Endodermal cell (in vitro differentiated cells): ENCODE data around the gene THEM4. TPM values are rescaled to one million over a fixed set of nuclear protein-coding genes. Genes with fewer than 3 reads are reported as not detected.

Source experiments
- DNase-seq: peaks from one replicate; pipeline ENCODE4 v3.0.0-alpha.2; 2017
- H3K27ac ChIP-seq: 2 replicates; pipeline ENCODE4 v1.5.1; 2013; ENCODE audit warnings: mild to moderate bottlenecking, low read depth, low read length, moderate library complexity
- H3K27me3 ChIP-seq: 2 replicates; pipeline ENCODE4 v1.6.1; 2013; ENCODE audit warnings: mild to moderate bottlenecking, low read length, moderate library complexity; ENCODE audit not compliant: insufficient read depth, control insufficient read depth, poor library complexity, severe bottlenecking
- H3K36me3 ChIP-seq: 2 replicates; pipeline ENCODE4 v1.7.0; 2013; ENCODE audit warnings: mild to moderate bottlenecking, low read length, moderate library complexity; ENCODE audit not compliant: control insufficient read depth, insufficient read depth
- H3K4me1 ChIP-seq: one replicate; pipeline ENCODE4 v1.7.0; 2013; ENCODE audit warnings: low read length; ENCODE audit not compliant: control insufficient read depth, insufficient read depth
- H3K4me3 ChIP-seq: 2 replicates; pipeline ENCODE4 v1.5.1; 2013; ENCODE audit warnings: mild to moderate bottlenecking, low read length, moderate library complexity
- H3K9ac ChIP-seq: 2 replicates; pipeline ENCODE4 v1.6.1; 2013; ENCODE audit warnings: mild to moderate bottlenecking, low read length, moderate library complexity; ENCODE audit not compliant: poor library complexity, severe bottlenecking; ENCODE audit errors: extremely low read depth
- H3K9me3 ChIP-seq: 2 replicates; pipeline ENCODE4 v1.6.1; 2013; ENCODE audit warnings: mild to moderate bottlenecking, low read length, moderate library complexity; ENCODE audit not compliant: control insufficient read depth
- H3K27ac Mint-ChIP-seq: 2 replicates; pipeline ENCODE4 v1.8.0; 2020; ENCODE audit warnings: mixed read lengths
- H3K27me3 Mint-ChIP-seq: 2 replicates; pipeline ENCODE4 v1.8.0; 2021; ENCODE audit warnings: mild to moderate bottlenecking, mixed read lengths; ENCODE audit not compliant: insufficient read depth
- H3K36me3 Mint-ChIP-seq: 2 replicates; pipeline ENCODE4 v1.8.0; 2020; ENCODE audit warnings: low read depth, mixed read lengths
- H3K4me1 Mint-ChIP-seq: 2 replicates; pipeline ENCODE4 v1.8.0; 2020; ENCODE audit warnings: mixed read lengths
- H3K4me3 Mint-ChIP-seq: 2 replicates; pipeline ENCODE4 v1.8.0; 2020; ENCODE audit warnings: mild to moderate bottlenecking, moderate library complexity, mixed read lengths
- H3K9me3 Mint-ChIP-seq: 2 replicates; pipeline ENCODE4 v1.8.0; 2020; ENCODE audit warnings: mild to moderate bottlenecking, mixed read lengths
- CTCF ChIP-seq: fragments of 200-600 bp; sonication (generic); conservative IDR thresholded peaks from 2 replicates; pipeline ENCODE4 v1.5.0; 2021; ENCODE audit warnings: antibody characterized with exemption, mild to moderate bottlenecking
- WGBS, 2 experiments: methylation state at CpG; one replicate each; pipeline versions ENCODE4 v1.1.5 to v1.1.7; 2013; ENCODE audit warnings: missing lambda C conversion rate in 2 of 2, mixed read lengths in 1 of 2; ENCODE audit not compliant: insufficient coverage in 1 of 2, insufficient read length in 1 of 2; 5-methylcytosine and 5-hydroxymethylcytosine counted together
- total RNA-seq, 2 donors: library from RNA; stranded (reverse); fragmentation: NEBNext Ultra II Directional in 1 of 2; extraction: Animal tissue kit (Norgen Biotek cat#: 25700) in 1 of 2; gene quantifications; 2 replicates in 1 of 2; 3 replicates in 1 of 2; pipeline ENCODE4 v1.2.1, GENCODE V29; 2021

THEM4 gene
- total RNA-seq, 2 donors from 2014 or later = 12.2 to 14.3 TPM

- H3K4me3 Mint-ChIP-seq = no peak overlapping the region
Observed at GRCh38 chr1:151849126-151849525, 60.2 kb downstream of the THEM4 start.

GRCh38 chr1:151847867-151848596, 61.3 kb downstream of the THEM4 start:
- WGBS, 2 experiments = 44 to 87% methylated on average over 1 to 11 of the region's 11 CpGs
- TF ChIP-seq CTCF = no peak

More at GRCh38 chr1:151849126-151849525, 60.2 kb downstream of the THEM4 start:
- no peaks in the 10 kb centered on the region for H3K9me3 ChIP-seq
- WGBS, 2 experiments = 88 to 94% methylated on average over 2 to 3 of the region's 3 CpGs
- TF ChIP-seq CTCF = no peak
- no peak overlapping the region for H3K27ac Mint-ChIP-seq
- no peaks in the 10 kb centered on the region for H3K36me3 Mint-ChIP-seq
- H3K27me3 ChIP-seq = no peaks in the 10 kb centered on the region
- no peak overlapping the region for H3K9ac ChIP-seq
- H3K27me3 Mint-ChIP-seq = peaks cover 26% of the 10 kb centered on the region
- peaks cover 9% of the 10 kb centered on the region for H3K4me1 Mint-ChIP-seq
- no peak overlapping the region for H3K27ac ChIP-seq
- peak; percentile 2 for DNase-seq
- H3K4me1 ChIP-seq = peaks cover 4% of the 10 kb centered on the region
- H3K36me3 ChIP-seq = no peaks in the 10 kb centered on the region
- H3K4me3 ChIP-seq = no peak overlapping the region
- no peaks in the 10 kb centered on the region for H3K9me3 Mint-ChIP-seq

DNA sequence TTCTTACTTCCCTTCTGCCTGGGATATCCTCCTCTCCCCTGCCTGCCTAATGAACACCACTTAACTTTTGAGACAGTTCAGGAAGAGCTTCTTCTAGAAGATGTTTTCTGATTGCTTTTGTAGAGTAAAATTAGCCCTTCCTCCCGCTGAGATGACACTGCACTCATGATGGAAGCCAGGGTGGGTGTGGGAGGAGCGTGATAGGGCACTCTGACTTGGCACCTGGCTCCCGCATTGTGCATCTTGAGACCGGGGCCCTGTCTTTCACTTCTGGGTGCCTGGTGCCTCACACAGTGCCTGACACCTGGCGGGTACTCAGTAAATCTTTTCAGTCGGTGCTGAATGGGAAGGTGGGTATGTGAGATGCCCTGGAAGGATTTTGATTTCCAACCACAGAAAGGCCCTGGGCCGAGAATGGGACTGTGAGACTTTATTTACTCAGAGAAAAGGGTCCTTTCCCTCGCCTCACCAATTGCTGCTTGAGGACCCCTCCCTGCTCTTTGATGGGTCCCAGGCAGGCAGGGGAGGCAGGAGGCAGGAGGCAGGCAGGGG, 62.5 kb downstream of the THEM4 start:
- DNase-seq = peak; percentile 50
- no peaks in the 10 kb centered on the region for H3K9me3 Mint-ChIP-seq
- H3K4me3 ChIP-seq = no peak overlapping the region
- H3K36me3 Mint-ChIP-seq = no peaks in the 10 kb centered on the region
- H3K27me3 ChIP-seq = no peaks in the 10 kb centered on the region
- H3K4me1 ChIP-seq = peaks cover 4% of the 10 kb centered on the region
- no peak for TF ChIP-seq CTCF
- peaks cover 16% of the 10 kb centered on the region for H3K27me3 Mint-ChIP-seq
- no peak overlapping the region for H3K9ac ChIP-seq
- no peak overlapping the region for H3K27ac ChIP-seq
- no peaks in the 10 kb centered on the region for H3K9me3 ChIP-seq
- H3K4me3 Mint-ChIP-seq = no peak overlapping the region
- peak overlapping the region; percentile 10 for H3K27ac Mint-ChIP-seq
- 76 to 85% methylated on average over 4 to 8 of the region's 8 CpGs for WGBS, 2 experiments
- no peaks in the 10 kb centered on the region for H3K36me3 ChIP-seq
- peaks cover 9% of the 10 kb centered on the region for H3K4me1 Mint-ChIP-seq

More at GRCh38 chr1:151847867-151848596, 61.3 kb downstream of the THEM4 start:
- Mint-ChIP-seq H3K27ac (no peak overlapping the region), H3K4me1 (peaks cover 9% of the 10 kb centered on the region), H3K9me3 (no peaks in the 10 kb centered on the region), H3K4me3 (no peak overlapping the region), H3K36me3 (no peaks in the 10 kb centered on the region), H3K27me3 (peaks cover 21% of the 10 kb centered on the region)
- Histone ChIP-seq H3K4me1 (peaks cover 4% of the 10 kb centered on the region), H3K27me3 (no peaks in the 10 kb centered on the region), H3K27ac (no peak overlapping the region), H3K4me3 (no peak overlapping the region), H3K9me3 (no peaks in the 10 kb centered on the region), H3K9ac (no peak overlapping the region), H3K36me3 (no peaks in the 10 kb centered on the region)
- peak; percentile 32 for DNase-seq
